WTC11 (cell line): Measurements from ENCODE around the gene MFSD12. TPM values are rescaled to one million over a fixed set of nuclear protein-coding genes. Genes with fewer than 3 reads are reported as not detected.

Source experiments
- ATAC-seq: fragments of 200-7000 bp; cut with Tn5 transposase; 2 replicates; pipeline ENCODE4 v1.10.0; 2021; ENCODE audit warnings: mild to moderate bottlenecking, moderate library complexity
- CTCF ChIA-PET: fragments of 300-600 bp; sonication (Branson Sonifier 250); formaldehyde crosslinking; loops from one replicate; lab custom pipeline; 2021; ENCODE audit warnings: antibody characterized with exemption; lab: Charles Lee
- POLR2A ChIA-PET: fragments of 350-600 bp; sonication (Branson Sonifier 250); formaldehyde crosslinking; loops from one replicate; lab custom pipeline; 2021; ENCODE audit warnings: antibody characterized with exemption; lab: Charles Lee
- DNase-seq: peaks from one replicate; pipeline ENCODE4 v3.0.0; 2021; ENCODE audit warnings: low spot score
- H3K27ac Mint-ChIP-seq: 2 replicates; pipeline ENCODE4 v1.8.0; 2021; ENCODE audit warnings: mixed read lengths
- H3K27me3 Mint-ChIP-seq: 2 replicates; pipeline ENCODE4 v1.8.0; 2021; ENCODE audit warnings: low read depth, mild to moderate bottlenecking, moderate library complexity, mixed read lengths
- H3K36me3 Mint-ChIP-seq: 2 replicates; pipeline ENCODE4 v1.8.0; 2021; ENCODE audit warnings: mixed read lengths
- H3K4me1 Mint-ChIP-seq: 2 replicates; pipeline ENCODE4 v1.8.0; 2022; ENCODE audit warnings: mixed read lengths
- H3K4me3 Mint-ChIP-seq: 2 replicates; pipeline ENCODE4 v1.8.0; 2021; ENCODE audit warnings: mild to moderate bottlenecking, moderate library complexity, mixed read lengths
- H3K9me3 Mint-ChIP-seq: 2 replicates; pipeline ENCODE4 v1.8.0; 2021; ENCODE audit warnings: mixed read lengths
- CDX4 ChIP-seq: fragments of 250-450 bp; sonication (Bioruptor Pico); IDR thresholded peaks from 2 replicates; pipeline ENCODE4 v1.9.0; 2021; ENCODE audit warnings: moderate library complexity, mild to moderate bottlenecking, inconsistent platforms, borderline replicate concordance
- CREM ChIP-seq: sonication (generic); formaldehyde crosslinking; IDR thresholded peaks from 2 replicates; pipeline ENCODE4 v1.8.1; 2022; ENCODE audit warnings: mild to moderate bottlenecking, missing genetic modification reagents, moderate library complexity
- E2F5 ChIP-seq: sonication (generic); formaldehyde crosslinking; IDR thresholded peaks from 2 replicates; pipeline ENCODE4 v1.8.1; 2022; ENCODE audit warnings: mild to moderate bottlenecking, moderate library complexity, missing genetic modification reagents
- ELF4 ChIP-seq: sonication (generic); formaldehyde crosslinking; IDR thresholded peaks from 2 replicates; pipeline ENCODE4 v1.8.1; 2022; ENCODE audit warnings: low read depth, mild to moderate bottlenecking, moderate library complexity, missing genetic modification reagents
- ESRRA ChIP-seq: sonication (generic); formaldehyde crosslinking; IDR thresholded peaks from 2 replicates; pipeline ENCODE4 v1.8.1; 2022; ENCODE audit warnings: mild to moderate bottlenecking, missing genetic modification reagents, borderline replicate concordance
- ETV6 ChIP-seq: sonication (generic); formaldehyde crosslinking; IDR thresholded peaks from 2 replicates; pipeline ENCODE4 v1.8.1; 2022; ENCODE audit warnings: mild to moderate bottlenecking, missing genetic modification reagents
- IRF2 ChIP-seq: sonication (generic); formaldehyde crosslinking; IDR thresholded peaks from 2 replicates; pipeline ENCODE4 v1.8.0; 2022; ENCODE audit warnings: low read depth, missing genetic modification reagents, borderline replicate concordance
- NR2C2 ChIP-seq: sonication (generic); formaldehyde crosslinking; IDR thresholded peaks from 2 replicates; pipeline ENCODE4 v1.8.0; 2022; ENCODE audit warnings: mild to moderate bottlenecking, missing genetic modification reagents
- OVOL2 ChIP-seq: fragments of 250-450 bp; sonication (Bioruptor Pico); IDR thresholded peaks from 2 replicates; pipeline ENCODE4 v1.9.0; 2021; ENCODE audit warnings: mild to moderate bottlenecking, borderline replicate concordance
- SMAD3 ChIP-seq: sonication (generic); formaldehyde crosslinking; IDR thresholded peaks from 2 replicates; pipeline ENCODE4 v1.8.0; 2022; ENCODE audit warnings: missing genetic modification reagents, mild to moderate bottlenecking, borderline replicate concordance
- ZBTB21 ChIP-seq: sonication (generic); formaldehyde crosslinking; IDR thresholded peaks from 2 replicates; pipeline ENCODE4 v1.8.1; 2023; ENCODE audit warnings: mild to moderate bottlenecking, missing genetic modification reagents, borderline replicate concordance
- ZNF232 ChIP-seq: sonication (generic); formaldehyde crosslinking; IDR thresholded peaks from 2 replicates; pipeline ENCODE4 v1.8.0; 2022; ENCODE audit warnings: mild to moderate bottlenecking, missing genetic modification reagents
- ZNF396 ChIP-seq: fragments of 250-450 bp; sonication (Bioruptor Pico); IDR thresholded peaks from 2 replicates; pipeline ENCODE4 v1.8.0; 2021; ENCODE audit warnings: mild to moderate bottlenecking, moderate library complexity, borderline replicate concordance
- ZNF423 ChIP-seq: fragments of 250-450 bp; sonication (Bioruptor Pico); IDR thresholded peaks from 2 replicates; pipeline ENCODE4 v2.1.2; 2022; ENCODE audit warnings: mild to moderate bottlenecking, moderate library complexity
- total RNA-seq: library from RNA; stranded (reverse); gene quantifications from 3 replicates; pipeline ENCODE4 v1.2.3, GENCODE V29; 2021
- TF ChIP-seq, protein P1 (sequence below): fragments of 250-450 bp; sonication (Bioruptor Pico); conservative IDR thresholded peaks from 2 replicates; pipeline ENCODE4 v1.9.0; 2021; ENCODE audit warnings: mild to moderate bottlenecking
- TF ChIP-seq, protein P2 (sequence below): sonication (generic); formaldehyde crosslinking; IDR thresholded peaks from 2 replicates; pipeline ENCODE4 v1.8.1; 2023; ENCODE audit warnings: mild to moderate bottlenecking, missing genetic modification reagents
- TF ChIP-seq, protein P3 (sequence below): fragments of 250-450 bp; sonication (Bioruptor Pico); IDR thresholded peaks from 2 replicates; pipeline ENCODE4 v2.1.2; 2022; ENCODE audit warnings: mild to moderate bottlenecking, moderate library complexity
- TF ChIP-seq, protein P4 (sequence below): sonication (generic); formaldehyde crosslinking; IDR thresholded peaks from 2 replicates; pipeline ENCODE4 v1.8.0; 2023; ENCODE audit warnings: missing genetic modification reagents, mild to moderate bottlenecking, borderline replicate concordance

The MFSD12 gene
- total RNA-seq, 1 experiment from 2014 or later: 59.9 TPM

DNA sequence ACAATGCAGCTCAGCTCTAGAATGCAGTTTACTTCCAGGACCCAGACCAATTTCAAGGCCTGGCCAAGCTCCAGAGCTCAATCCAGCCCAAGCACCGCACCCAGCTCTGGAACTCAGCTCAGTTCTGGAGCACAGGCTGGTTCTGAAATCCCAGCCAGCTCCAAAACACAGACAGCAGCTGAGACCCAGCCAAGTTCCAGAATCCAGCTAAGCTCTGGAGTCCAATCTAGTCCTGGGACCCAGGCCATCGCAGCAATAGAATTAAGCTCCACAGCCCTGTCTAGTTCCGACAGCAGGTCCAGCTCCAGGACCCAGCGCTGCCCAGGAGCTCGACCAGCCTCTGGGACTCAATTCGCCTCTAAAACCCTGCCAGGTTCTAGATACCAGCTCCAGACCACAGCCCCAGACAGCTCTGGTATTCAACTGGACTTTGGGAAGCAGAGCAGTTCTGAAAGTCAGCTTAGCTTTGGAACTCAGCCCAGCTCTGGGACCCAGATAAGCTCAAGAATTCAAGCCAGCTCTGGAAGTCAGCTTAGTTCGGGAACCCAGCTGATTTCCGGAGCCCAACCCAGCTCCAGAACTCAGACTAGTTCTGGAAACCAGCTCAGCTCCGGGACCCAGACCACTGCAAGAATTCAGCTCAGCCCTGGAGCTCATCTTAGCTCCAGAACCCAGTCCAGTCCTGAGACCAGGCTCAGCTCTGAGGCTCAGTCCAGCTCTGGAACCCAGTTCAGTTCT, 34.7 kb upstream of the MFSD12 start:
- no peak for ATAC-seq
- CTCF ChIA-PET: interaction anchor here (0.8 to 4.1 kb wide), 16 partner anchors 7 to 130 kb away, joined by 3 to 25 read pairs (median 5); partner anchors contain the start of gene MFSD12

DNA sequence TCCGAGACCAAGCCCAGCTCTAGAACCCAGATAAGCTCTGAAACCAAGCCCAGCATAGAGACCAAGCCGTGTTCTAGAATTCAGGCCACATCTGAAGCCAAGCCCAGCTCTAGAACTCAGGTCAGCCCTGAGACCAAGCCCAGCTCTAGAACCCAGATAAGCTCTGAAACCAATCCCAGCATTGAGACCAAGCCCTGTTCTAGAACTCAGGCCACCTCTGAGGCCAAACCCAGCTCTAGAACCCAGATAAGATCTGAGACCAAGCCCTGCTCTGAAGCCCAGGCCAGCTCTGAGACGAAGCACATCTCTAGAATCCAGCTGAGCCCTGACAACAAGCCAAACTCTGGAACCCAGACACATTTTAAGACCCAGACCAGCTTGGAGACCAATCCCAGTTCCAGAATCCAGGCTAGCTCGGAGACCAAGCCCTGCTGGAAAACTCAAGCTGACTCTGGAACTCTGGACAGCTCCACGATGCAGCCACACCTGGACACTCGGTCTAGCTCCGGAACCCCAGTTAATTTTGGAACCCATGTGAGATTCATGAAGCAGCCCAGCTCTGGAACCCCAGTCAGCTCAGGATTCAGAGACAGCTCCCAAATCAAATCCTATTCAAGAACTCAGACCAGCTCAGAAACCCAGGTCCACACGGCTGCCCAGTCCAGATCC, 33.7 kb upstream of the MFSD12 start:
- Mint-ChIP-seq H3K9me3 (peaks cover 17% of the 10 kb centered on the region), H3K4me3 (no peak overlapping the region), H3K27me3 (peaks cover 37% of the 10 kb centered on the region), H3K36me3 (0 out of 2 replicates have a peak, but pooled peaks cover 2% of the 10 kb centered on the region), H3K4me1 (no peaks in the 10 kb centered on the region), H3K27ac (no peak overlapping the region)
- no peak for DNase-seq
- ATAC-seq: no peak
- POLR2A ChIA-PET: interaction anchor here (0.6 to 3.4 kb wide), 2 partner anchors 14 to 23 kb away, joined by 5 to 12 read pairs; no protein-coding TSS in a partner anchor
- CTCF ChIA-PET: interaction anchor here (0.5 to 4.1 kb wide), 15 partner anchors 8 to 266 kb away, joined by 3 to 25 read pairs (median 5); no protein-coding TSS in a partner anchor
- TF ChIP-seq SMAD3 (CRISPR knock-in tag) (no peak), ESRRA (CRISPR knock-in tag) (no peak), ZNF232 (CRISPR knock-in tag) (no peak), E2F5 (CRISPR knock-in tag) (no peak), ETV6 (no peak), ZNF396 (CRISPR knock-in tag) (no peak)
- TF ChIP-seq, protein P1, sequence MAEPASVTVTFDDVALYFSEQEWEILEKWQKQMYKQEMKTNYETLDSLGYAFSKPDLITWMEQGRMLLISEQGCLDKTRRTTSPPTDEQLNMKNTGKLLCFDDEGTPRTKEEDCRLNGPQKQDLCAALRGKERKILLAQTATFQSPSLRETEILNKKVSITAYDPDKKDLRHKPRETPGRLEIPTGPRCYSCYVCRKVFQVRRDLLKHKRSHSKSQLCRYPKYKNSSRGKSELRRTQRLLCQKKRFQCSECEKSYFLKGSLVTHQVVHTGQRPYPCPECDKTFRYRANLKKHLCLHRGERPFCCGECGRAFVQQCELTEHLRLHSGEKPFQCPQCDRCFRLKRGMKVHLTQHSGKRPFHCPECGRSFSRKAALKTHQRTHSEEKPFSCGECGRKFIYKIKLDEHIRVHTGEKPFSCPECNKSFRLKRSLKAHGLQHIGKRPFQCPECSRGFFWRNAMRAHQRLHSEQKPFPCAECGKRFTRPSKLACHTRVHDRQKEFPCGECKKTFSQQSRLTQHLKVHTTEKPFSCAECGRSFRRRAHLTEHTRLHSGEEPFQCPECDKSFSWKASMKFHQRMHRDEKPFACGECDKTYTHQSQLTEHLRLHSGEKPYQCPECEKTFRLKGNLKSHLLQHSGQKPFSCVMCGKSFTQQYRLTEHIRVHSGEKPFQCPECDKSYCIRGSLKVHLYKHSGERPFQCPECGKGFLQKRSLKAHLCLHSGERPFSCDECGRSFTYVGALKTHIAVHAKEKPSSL: no peak

More for the DNA sequence above, 34.7 kb upstream of the MFSD12 start:
- H3K36me3 Mint-ChIP-seq: 0 out of 2 replicates have a peak, but pooled peaks cover 2% of the 10 kb centered on the region
- H3K27me3 Mint-ChIP-seq: peaks cover 29% of the 10 kb centered on the region
- H3K4me3 Mint-ChIP-seq: no peak overlapping the region
- no peaks in the 10 kb centered on the region for H3K4me1 Mint-ChIP-seq
- peaks cover 17% of the 10 kb centered on the region for H3K9me3 Mint-ChIP-seq
- no peak for DNase-seq
- TF ChIP-seq CREM (CRISPR knock-in tag) (no peak), ESRRA (CRISPR knock-in tag) (no peak), CDX4 (CRISPR knock-in tag) (no peak), ELF4 (CRISPR knock-in tag) (no peak), IRF2 (CRISPR knock-in tag) (no peak), SMAD3 (CRISPR knock-in tag) (no peak), OVOL2 (no peak), ZBTB21 (CRISPR knock-in tag) (no peak), NR2C2 (no peak), ZNF423 (no peak)
- TF ChIP-seq, protein P2, sequence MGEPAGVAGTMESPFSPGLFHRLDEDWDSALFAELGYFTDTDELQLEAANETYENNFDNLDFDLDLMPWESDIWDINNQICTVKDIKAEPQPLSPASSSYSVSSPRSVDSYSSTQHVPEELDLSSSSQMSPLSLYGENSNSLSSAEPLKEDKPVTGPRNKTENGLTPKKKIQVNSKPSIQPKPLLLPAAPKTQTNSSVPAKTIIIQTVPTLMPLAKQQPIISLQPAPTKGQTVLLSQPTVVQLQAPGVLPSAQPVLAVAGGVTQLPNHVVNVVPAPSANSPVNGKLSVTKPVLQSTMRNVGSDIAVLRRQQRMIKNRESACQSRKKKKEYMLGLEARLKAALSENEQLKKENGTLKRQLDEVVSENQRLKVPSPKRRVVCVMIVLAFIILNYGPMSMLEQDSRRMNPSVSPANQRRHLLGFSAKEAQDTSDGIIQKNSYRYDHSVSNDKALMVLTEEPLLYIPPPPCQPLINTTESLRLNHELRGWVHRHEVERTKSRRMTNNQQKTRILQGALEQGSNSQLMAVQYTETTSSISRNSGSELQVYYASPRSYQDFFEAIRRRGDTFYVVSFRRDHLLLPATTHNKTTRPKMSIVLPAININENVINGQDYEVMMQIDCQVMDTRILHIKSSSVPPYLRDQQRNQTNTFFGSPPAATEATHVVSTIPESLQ (CRISPR knock-in tag): no peak
- TF ChIP-seq, protein P3, sequence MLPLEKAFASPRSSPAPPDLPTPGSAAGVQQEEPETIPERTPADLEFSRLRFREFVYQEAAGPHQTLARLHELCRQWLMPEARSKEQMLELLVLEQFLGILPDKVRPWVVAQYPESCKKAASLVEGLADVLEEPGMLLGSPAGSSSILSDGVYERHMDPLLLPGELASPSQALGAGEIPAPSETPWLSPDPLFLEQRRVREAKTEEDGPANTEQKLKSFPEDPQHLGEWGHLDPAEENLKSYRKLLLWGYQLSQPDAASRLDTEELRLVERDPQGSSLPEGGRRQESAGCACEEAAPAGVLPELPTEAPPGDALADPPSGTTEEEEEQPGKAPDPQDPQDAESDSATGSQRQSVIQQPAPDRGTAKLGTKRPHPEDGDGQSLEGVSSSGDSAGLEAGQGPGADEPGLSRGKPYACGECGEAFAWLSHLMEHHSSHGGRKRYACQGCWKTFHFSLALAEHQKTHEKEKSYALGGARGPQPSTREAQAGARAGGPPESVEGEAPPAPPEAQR (CRISPR knock-in tag): no peak
- TF ChIP-seq, protein P4, sequence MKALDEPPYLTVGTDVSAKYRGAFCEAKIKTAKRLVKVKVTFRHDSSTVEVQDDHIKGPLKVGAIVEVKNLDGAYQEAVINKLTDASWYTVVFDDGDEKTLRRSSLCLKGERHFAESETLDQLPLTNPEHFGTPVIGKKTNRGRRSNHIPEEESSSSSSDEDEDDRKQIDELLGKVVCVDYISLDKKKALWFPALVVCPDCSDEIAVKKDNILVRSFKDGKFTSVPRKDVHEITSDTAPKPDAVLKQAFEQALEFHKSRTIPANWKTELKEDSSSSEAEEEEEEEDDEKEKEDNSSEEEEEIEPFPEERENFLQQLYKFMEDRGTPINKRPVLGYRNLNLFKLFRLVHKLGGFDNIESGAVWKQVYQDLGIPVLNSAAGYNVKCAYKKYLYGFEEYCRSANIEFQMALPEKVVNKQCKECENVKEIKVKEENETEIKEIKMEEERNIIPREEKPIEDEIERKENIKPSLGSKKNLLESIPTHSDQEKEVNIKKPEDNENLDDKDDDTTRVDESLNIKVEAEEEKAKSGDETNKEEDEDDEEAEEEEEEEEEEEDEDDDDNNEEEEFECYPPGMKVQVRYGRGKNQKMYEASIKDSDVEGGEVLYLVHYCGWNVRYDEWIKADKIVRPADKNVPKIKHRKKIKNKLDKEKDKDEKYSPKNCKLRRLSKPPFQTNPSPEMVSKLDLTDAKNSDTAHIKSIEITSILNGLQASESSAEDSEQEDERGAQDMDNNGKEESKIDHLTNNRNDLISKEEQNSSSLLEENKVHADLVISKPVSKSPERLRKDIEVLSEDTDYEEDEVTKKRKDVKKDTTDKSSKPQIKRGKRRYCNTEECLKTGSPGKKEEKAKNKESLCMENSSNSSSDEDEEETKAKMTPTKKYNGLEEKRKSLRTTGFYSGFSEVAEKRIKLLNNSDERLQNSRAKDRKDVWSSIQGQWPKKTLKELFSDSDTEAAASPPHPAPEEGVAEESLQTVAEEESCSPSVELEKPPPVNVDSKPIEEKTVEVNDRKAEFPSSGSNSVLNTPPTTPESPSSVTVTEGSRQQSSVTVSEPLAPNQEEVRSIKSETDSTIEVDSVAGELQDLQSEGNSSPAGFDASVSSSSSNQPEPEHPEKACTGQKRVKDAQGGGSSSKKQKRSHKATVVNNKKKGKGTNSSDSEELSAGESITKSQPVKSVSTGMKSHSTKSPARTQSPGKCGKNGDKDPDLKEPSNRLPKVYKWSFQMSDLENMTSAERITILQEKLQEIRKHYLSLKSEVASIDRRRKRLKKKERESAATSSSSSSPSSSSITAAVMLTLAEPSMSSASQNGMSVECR (CRISPR knock-in tag): no peak
- POLR2A ChIA-PET: interaction anchor here (3.4 kb wide), 1 partner anchor 15 kb away, joined by 12 read pairs; no protein-coding TSS in a partner anchor
- H3K27ac Mint-ChIP-seq: no peak overlapping the region
